Measurements from ENCODE around the gene TMEM63B.

GRCh38 chr6:44179072-44179536, 51.8 kb downstream of the TMEM63B start:
- TF ChIP-seq, protein P1, sequence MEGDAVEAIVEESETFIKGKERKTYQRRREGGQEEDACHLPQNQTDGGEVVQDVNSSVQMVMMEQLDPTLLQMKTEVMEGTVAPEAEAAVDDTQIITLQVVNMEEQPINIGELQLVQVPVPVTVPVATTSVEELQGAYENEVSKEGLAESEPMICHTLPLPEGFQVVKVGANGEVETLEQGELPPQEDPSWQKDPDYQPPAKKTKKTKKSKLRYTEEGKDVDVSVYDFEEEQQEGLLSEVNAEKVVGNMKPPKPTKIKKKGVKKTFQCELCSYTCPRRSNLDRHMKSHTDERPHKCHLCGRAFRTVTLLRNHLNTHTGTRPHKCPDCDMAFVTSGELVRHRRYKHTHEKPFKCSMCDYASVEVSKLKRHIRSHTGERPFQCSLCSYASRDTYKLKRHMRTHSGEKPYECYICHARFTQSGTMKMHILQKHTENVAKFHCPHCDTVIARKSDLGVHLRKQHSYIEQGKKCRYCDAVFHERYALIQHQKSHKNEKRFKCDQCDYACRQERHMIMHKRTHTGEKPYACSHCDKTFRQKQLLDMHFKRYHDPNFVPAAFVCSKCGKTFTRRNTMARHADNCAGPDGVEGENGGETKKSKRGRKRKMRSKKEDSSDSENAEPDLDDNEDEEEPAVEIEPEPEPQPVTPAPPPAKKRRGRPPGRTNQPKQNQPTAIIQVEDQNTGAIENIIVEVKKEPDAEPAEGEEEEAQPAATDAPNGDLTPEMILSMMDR (IDR thresholded peaks at IDR 0.05): no peak
- no peak for TF ChIP-seq POLR2A (IDR thresholded peaks at IDR 0.05)
